Neural cell (in vitro differentiated cells): ENCODE data around the gene THAP4. TPM values are rescaled to one million over a fixed set of nuclear protein-coding genes. Genes with fewer than 3 reads are reported as not detected.

Source experiments
- H2AFZ ChIP-seq: fragments of 200-600, 300-800 bp; sonication (generic), shearing (Covaris generic); 2 replicates; pipeline ENCODE4 v1.6.0; 2014; ENCODE audit warnings: low read depth, mild to moderate bottlenecking, antibody characterized with exemption, low read length, moderate library complexity
- H3F3A ChIP-seq: fragments of 200-600 bp; shearing (Covaris generic); 2 replicates; pipeline ENCODE4 v1.6.1; 2016; ENCODE audit warnings: mild to moderate bottlenecking, moderate library complexity, mixed read lengths, antibody characterized with exemption, low read length; ENCODE audit not compliant: insufficient read depth, poor library complexity, severe bottlenecking
- H3K27ac ChIP-seq: fragments of 200-600, 300-800 bp; sonication (generic), shearing (Covaris generic); 2 replicates; pipeline ENCODE4 v1.5.1; 2014; ENCODE audit warnings: mild to moderate bottlenecking, low read length, moderate library complexity
- H3K27me3 ChIP-seq: fragments of 300-800, 200-600 bp; sonication (generic), shearing (Covaris generic); 2 replicates; pipeline ENCODE4 v1.6.0; 2014; ENCODE audit warnings: mild to moderate bottlenecking, low read depth, low read length, moderate library complexity; ENCODE audit not compliant: insufficient read depth
- H3K36me3 ChIP-seq: fragments of 300-800, 200-600 bp; sonication (generic), shearing (Covaris generic); 2 replicates; pipeline ENCODE4 v1.5.1; 2014; ENCODE audit warnings: mild to moderate bottlenecking, antibody characterized with exemption, low read length, moderate library complexity; ENCODE audit not compliant: insufficient read depth
- H3K4me2 ChIP-seq: fragments of 300-800, 200-600 bp; sonication (generic), shearing (Covaris generic); 2 replicates; pipeline ENCODE4 v1.6.0; 2014; ENCODE audit warnings: mild to moderate bottlenecking, low read length
- H3K4me3 ChIP-seq: fragments of 300-800, 200-600 bp; sonication (generic), shearing (Covaris generic); 2 replicates; pipeline ENCODE4 v1.5.1; 2014; ENCODE audit warnings: mild to moderate bottlenecking, low read length, moderate library complexity
- H3K79me2 ChIP-seq: fragments of 200-600 bp; shearing (Covaris generic); replicated peaks from 2 replicates; pipeline ENCODE4 v1.6.0; 2014; ENCODE audit warnings: mild to moderate bottlenecking, low read length, moderate library complexity; ENCODE audit not compliant: insufficient read depth
- H3K9ac ChIP-seq: fragments of 300-800, 200-600 bp; sonication (generic), shearing (Covaris generic); 2 replicates; pipeline ENCODE4 v1.6.1; 2016; ENCODE audit warnings: mild to moderate bottlenecking, low read length, mixed read lengths
- H3K9me2 ChIP-seq: fragments of 200-600 bp; shearing (Covaris generic); 2 replicates; pipeline ENCODE4 v1.6.1; 2016; ENCODE audit warnings: mild to moderate bottlenecking, low read length, mixed read lengths; ENCODE audit not compliant: insufficient read depth
- H3K9me3 ChIP-seq: fragments of 200-600, 300-800 bp; sonication (generic), shearing (Covaris generic); 2 replicates; pipeline ENCODE4 v1.6.1; 2016; ENCODE audit warnings: mild to moderate bottlenecking, mixed run types, low read length, moderate library complexity, mixed read lengths
- H4K20me1 ChIP-seq: fragments of 200-600 bp; shearing (Covaris generic); 2 replicates; pipeline ENCODE4 v1.6.1; 2016; ENCODE audit warnings: mild to moderate bottlenecking, mixed run types; ENCODE audit not compliant: insufficient read depth
- CTCF ChIP-seq: fragments of 450-650 bp; IDR thresholded peaks from 2 replicates; pipeline ENCODE4 v1.5.1; 2014; ENCODE audit warnings: antibody characterized with exemption, mild to moderate bottlenecking, moderate library complexity; ENCODE audit not compliant: poor library complexity, severe bottlenecking
- EP300 ChIP-seq: fragments of 450-650 bp; conservative IDR thresholded peaks from 2 replicates; pipeline ENCODE4 v1.6.1; 2014; ENCODE audit warnings: antibody characterized with exemption, mild to moderate bottlenecking, moderate library complexity; ENCODE audit not compliant: poor library complexity, severe bottlenecking
- EZH2 ChIP-seq: fragments of 200-600, 300-800 bp; shearing (Covaris generic), sonication (generic); IDR thresholded peaks from 2 replicates; pipeline ENCODE4 v1.6.1; 2014; ENCODE audit warnings: antibody characterized with exemption, low read length, borderline replicate concordance, mild to moderate bottlenecking; ENCODE audit not compliant: insufficient read depth, poor library complexity, severe bottlenecking
- MXI1 ChIP-seq: fragments of 450-650 bp; conservative IDR thresholded peaks from 2 replicates; pipeline ENCODE4 v1.6.1; 2014; ENCODE audit warnings: antibody characterized with exemption, mild to moderate bottlenecking; ENCODE audit not compliant: poor library complexity, severe bottlenecking
- POLR2AphosphoS5 ChIP-seq: IDR thresholded peaks from 2 replicates; pipeline ENCODE4 v1.6.1; 2012
- RAD21 ChIP-seq: fragments of 450-650 bp; conservative IDR thresholded peaks from 2 replicates; pipeline ENCODE4 v1.6.1; 2014; ENCODE audit warnings: antibody characterized with exemption, mild to moderate bottlenecking, moderate library complexity
- REST ChIP-seq: IDR thresholded peaks from 2 replicates; pipeline ENCODE4 v1.6.1; 2012; ENCODE audit warnings: borderline replicate concordance
- SMC3 ChIP-seq: fragments of 450-650 bp; conservative IDR thresholded peaks from 2 replicates; pipeline ENCODE4 v1.6.1; 2014; ENCODE audit warnings: antibody characterized with exemption, mild to moderate bottlenecking, moderate library complexity; ENCODE audit not compliant: poor library complexity
- TAF1 ChIP-seq: IDR thresholded peaks from 2 replicates; pipeline ENCODE4 v1.6.1; 2012; ENCODE audit warnings: low read depth
- polyA plus RNA-seq: library from polyadenylated mRNA; depleted of rRNA; stranded (reverse); fragments of >200 nt; gene quantifications from 2 replicates; pipeline ENCODE4 v1.2.3, GENCODE V29; 2014

THAP4 gene
- polyA plus RNA-seq, 1 donor from 2014 or later = 30.8 TPM

DNA sequence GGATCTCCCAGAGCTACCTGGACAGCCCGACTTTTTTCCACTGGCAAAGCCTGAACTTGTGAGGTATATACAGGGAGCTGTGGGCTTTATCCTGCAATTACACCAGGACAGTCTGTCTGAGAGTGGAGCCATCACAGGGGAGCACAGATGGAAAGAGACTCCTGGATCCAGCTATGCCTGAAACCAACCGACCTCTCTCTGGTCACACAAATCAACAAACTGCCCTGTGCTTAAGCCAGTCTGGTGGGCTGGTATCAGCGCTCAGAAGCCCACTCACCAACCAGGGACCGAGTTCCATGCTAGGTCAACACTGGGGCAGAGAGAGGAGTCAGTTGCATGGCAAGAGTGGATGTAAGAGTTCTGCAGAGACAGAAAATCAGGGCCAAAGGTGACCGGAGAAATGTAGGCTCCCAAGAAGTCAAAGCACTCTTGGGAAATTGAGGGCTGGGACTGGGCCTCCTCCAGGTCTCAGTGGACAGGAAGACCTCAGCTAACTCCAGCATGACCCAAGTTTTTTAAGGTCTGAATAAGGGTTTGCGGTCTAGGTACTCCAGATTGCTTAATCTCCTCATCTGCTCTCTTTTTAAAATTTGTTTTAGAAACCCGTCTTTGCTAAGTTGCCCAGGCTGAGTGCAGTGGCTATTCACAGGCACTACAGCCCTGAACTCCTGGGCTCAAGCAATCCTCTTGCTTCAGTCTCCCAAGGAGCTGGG, 82.2 kb downstream of the THAP4 start:
- Histone ChIP-seq H3K4me2 (no peak overlapping the region), H3K27ac (no peak overlapping the region), H3F3A (no peaks in the 10 kb centered on the region), H3K9me2 (no peaks in the 10 kb centered on the region), H4K20me1 (no peaks in the 10 kb centered on the region), H3K36me3 (no peaks in the 10 kb centered on the region), H3K9ac (no peak overlapping the region), H2AFZ (no peak overlapping the region), H3K27me3 (peaks cover 28% of the 10 kb centered on the region), H3K9me3 (peaks cover 15% of the 10 kb centered on the region), H3K79me2 (no peaks in the 10 kb centered on the region), H3K4me3 (no peak overlapping the region)
- TF ChIP-seq CTCF (no peak), EZH2 (no peak), RAD21 (no peak), REST (no peak), SMC3 (no peak), MXI1 (no peak), TAF1 (no peak), POLR2AphosphoS5 (no peak), EP300 (no peak)

GRCh38 chr2:241553981-241554380, 83.0 kb downstream of the THAP4 start:
- Histone ChIP-seq H3K27me3 (peaks cover 20% of the 10 kb centered on the region), H3K36me3 (no peaks in the 10 kb centered on the region), H3F3A (no peaks in the 10 kb centered on the region), H2AFZ (no peak overlapping the region), H3K9me3 (peaks cover 15% of the 10 kb centered on the region), H3K27ac (no peak overlapping the region), H3K9ac (no peak overlapping the region), H4K20me1 (no peaks in the 10 kb centered on the region), H3K4me3 (no peak overlapping the region), H3K4me2 (no peak overlapping the region), H3K79me2 (no peaks in the 10 kb centered on the region), H3K9me2 (no peaks in the 10 kb centered on the region)
- TF ChIP-seq RAD21 (no peak), EP300 (no peak), CTCF (no peak), EZH2 (no peak), REST (no peak)
